Colon (tissue), 2 donors: ENCODE results near the gene PPP1R36.
A peak's percentile ranks its signal among the peaks of the same experiment; 100 is the strongest.
"Not testable (repeated sequence)": the region's sequence is repeated elsewhere in the genome, so short reads cannot be mapped to it uniquely, and the experiment has no call there.

Experiments
- FAIRE-seq: peaks from 2 replicates; lab custom pipeline; 2012; peaks lifted over from hg19 to GRCh38; lab: Jason Lieb, UNC
- donor health status: control.
- donor health status: control.

Gene PPP1R36

GRCh38 chr14:64569138-64569631, 19.4 kb downstream of the PPP1R36 start:
- no peak for FAIRE-seq

- FAIRE-seq = not testable (repeated sequence)
These were observed 19.9 kb downstream of the PPP1R36 start for GRCh38 chr14:64569646-64570045.

GRCh38 chr14:64572386-64573104, 22.8 kb downstream of the PPP1R36 start:
- FAIRE-seq = no peak

GRCh38 chr14:64573109-64573508, 23.3 kb downstream of the PPP1R36 start:
- no peak for FAIRE-seq

- no peak for FAIRE-seq
These were observed 24.8 kb downstream of the PPP1R36 start for GRCh38 chr14:64574371-64575107.

- no peak for FAIRE-seq
These were observed 27.4 kb downstream of the PPP1R36 start for GRCh38 chr14:64577211-64577610.

GRCh38 chr14:64580467-64580866, 30.7 kb downstream of the PPP1R36 start:
- FAIRE-seq = no peak

- no peak for FAIRE-seq
These were observed 31.6 kb downstream of the PPP1R36 start for GRCh38 chr14:64581363-64581762.

GRCh38 chr14:64581817-64582216, 32.1 kb downstream of the PPP1R36 start:
- no peak for FAIRE-seq

- FAIRE-seq = no peak
These were observed 34.4 kb downstream of the PPP1R36 start for GRCh38 chr14:64584190-64584589.

- FAIRE-seq = no peak
These were observed 42.0 kb downstream of the PPP1R36 start for GRCh38 chr14:64591809-64592208.

- no peak for FAIRE-seq
These were observed 44.7 kb downstream of the PPP1R36 start for GRCh38 chr14:64594438-64594837.

GRCh38 chr14:64598404-64598803, 48.6 kb downstream of the PPP1R36 start:
- no peak for FAIRE-seq

- no peak for FAIRE-seq
These were observed 51.8 kb downstream of the PPP1R36 start for GRCh38 chr14:64601571-64601970.

- no peak for FAIRE-seq
These were observed 53.1 kb downstream of the PPP1R36 start for GRCh38 chr14:64602826-64603225.

GRCh38 chr14:64604001-64604400, 54.2 kb downstream of the PPP1R36 start:
- no peak for FAIRE-seq

GRCh38 chr14:64604881-64605280, 55.1 kb downstream of the PPP1R36 start:
- no peak for FAIRE-seq

GRCh38 chr14:64605926-64606685, 56.3 kb downstream of the PPP1R36 start:
- FAIRE-seq = no peak

GRCh38 chr14:64610049-64610746, 60.4 kb downstream of the PPP1R36 start:
- no peak for FAIRE-seq

GRCh38 chr14:64611358-64612020, 61.7 kb downstream of the PPP1R36 start:
- FAIRE-seq = peak; percentile 14

GRCh38 chr14:64612021-64612380, 62.2 kb downstream of the PPP1R36 start:
- FAIRE-seq = no peak
